ENCODE data around the gene DCUN1D2.

GRCh38 chr13:113427562-113428468 is 62.7 kb downstream of the DCUN1D2 start:
- TF ChIP-seq CTCF (conservative IDR thresholded peaks at IDR 0.05; ENCODE audit: low read depth, low read length) (no peak), EZH2 (IDR thresholded peaks at IDR 0.05; ENCODE audit: borderline replicate concordance, low read depth, low read length, poor library complexity, severe bottlenecking) (no peak)
